C4-2B (cell line): ENCODE data around the gene TMEM238.

ENCODE experiments used
- ZFX ChIP-seq: fragments of 450-650 bp; IDR thresholded peaks from 2 replicates; pipeline ENCODE4 v1.6.1; 2017
- TF ChIP-seq, protein P1 (sequence below): fragments of 450-650 bp; conservative IDR thresholded peaks from 2 replicates; pipeline ENCODE4 v1.5.1; 2017; ENCODE audit warnings: mild to moderate bottlenecking

GRCh38 chr19:55410168-55410567 is 26.1 kb upstream of the TMEM238 start:
- TF ChIP-seq, protein P1, sequence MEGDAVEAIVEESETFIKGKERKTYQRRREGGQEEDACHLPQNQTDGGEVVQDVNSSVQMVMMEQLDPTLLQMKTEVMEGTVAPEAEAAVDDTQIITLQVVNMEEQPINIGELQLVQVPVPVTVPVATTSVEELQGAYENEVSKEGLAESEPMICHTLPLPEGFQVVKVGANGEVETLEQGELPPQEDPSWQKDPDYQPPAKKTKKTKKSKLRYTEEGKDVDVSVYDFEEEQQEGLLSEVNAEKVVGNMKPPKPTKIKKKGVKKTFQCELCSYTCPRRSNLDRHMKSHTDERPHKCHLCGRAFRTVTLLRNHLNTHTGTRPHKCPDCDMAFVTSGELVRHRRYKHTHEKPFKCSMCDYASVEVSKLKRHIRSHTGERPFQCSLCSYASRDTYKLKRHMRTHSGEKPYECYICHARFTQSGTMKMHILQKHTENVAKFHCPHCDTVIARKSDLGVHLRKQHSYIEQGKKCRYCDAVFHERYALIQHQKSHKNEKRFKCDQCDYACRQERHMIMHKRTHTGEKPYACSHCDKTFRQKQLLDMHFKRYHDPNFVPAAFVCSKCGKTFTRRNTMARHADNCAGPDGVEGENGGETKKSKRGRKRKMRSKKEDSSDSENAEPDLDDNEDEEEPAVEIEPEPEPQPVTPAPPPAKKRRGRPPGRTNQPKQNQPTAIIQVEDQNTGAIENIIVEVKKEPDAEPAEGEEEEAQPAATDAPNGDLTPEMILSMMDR, result no peak
- no peak for TF ChIP-seq ZFX
